HG03558 (cell line): ENCODE measurements around the gene ANTXR1.

Source experiments
- ATAC-seq: cut with Tn5 transposase; IDR thresholded peaks from one replicate; pipeline ENCODE4 v1.9.1; 2021; ENCODE audit warnings: moderate number of reproducible peaks; ENCODE audit not compliant: unreplicated experiment; ENCODE audit errors: extremely low read depth

Gene ANTXR1

DNA sequence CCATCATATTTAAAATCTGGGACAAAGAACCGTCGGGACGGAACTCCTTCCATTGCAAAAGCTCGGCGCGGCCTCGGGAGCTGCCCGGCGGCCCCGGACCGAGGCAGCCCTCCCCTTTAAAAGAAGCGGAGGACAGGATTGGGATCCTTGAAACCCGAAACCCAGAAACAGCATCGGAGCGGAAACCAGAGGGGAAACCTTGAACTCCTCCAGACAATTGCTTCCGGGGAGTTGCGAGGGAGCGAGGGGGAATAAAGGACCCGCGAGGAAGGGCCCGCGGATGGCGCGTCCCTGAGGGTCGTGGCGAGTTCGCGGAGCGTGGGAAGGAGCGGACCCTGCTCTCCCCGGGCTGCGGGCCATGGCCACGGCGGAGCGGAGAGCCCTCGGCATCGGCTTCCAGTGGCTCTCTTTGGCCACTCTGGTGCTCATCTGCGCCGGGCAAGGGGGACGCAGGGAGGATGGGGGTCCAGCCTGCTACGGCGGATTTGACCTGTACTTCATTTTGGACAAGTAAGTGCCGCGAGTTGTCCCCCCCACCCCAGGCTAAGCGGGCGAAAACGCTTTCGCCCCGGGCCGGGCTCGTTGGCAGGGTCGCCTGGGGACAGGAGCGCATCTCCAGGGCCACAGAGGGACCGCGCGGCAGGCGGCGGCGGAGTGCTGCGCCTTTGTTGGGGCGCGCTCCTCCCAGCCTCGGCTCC lies at the start of gene ANTXR1:
ANTXR1 (plus strand) TSS at position 38 of the 698 bp plus-strand sequence; CDS start at position 359, 321 bp downstream.
- no peak for ATAC-seq

DNA sequence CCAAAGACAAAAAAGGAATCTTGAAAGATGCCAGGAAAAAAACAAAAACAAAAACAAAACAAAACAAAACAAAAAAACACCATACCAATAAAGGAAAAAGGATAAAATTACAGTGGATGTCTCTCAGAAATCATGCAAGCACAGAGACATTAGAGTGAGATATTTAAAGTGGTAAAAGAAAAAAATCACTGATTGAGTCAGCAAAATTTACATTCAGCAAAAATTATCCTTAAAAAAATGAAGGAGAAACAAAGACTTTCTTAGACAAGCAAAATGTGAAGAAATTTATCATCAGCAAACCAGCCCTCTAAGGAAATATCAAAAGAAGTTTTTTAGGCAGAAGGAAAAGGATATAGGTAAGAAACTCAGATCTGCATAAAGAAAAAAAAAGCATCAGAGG lies 48.7 kb upstream of the ANTXR1 start:
- no peak for ATAC-seq

DNA sequence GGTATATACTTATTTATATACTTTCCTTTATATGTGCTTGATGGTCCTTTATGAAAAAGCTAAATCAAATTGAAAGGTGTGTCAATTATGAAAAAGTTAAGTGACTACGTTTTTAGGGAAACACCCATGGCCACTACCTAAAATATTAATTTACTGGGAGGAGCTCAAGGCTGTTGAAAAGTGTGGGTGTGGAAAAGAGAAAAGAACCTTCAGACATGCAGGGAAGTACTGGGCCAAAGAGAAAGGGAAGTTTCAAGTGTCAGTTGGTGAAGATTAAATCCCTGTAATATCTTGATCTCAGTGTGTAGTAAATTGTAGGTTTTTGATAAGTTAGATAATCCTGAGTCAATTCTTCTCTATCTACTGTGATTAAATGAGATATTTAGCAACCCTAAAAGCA lies 44.8 kb upstream of the ANTXR1 start:
- no peak for ATAC-seq

DNA sequence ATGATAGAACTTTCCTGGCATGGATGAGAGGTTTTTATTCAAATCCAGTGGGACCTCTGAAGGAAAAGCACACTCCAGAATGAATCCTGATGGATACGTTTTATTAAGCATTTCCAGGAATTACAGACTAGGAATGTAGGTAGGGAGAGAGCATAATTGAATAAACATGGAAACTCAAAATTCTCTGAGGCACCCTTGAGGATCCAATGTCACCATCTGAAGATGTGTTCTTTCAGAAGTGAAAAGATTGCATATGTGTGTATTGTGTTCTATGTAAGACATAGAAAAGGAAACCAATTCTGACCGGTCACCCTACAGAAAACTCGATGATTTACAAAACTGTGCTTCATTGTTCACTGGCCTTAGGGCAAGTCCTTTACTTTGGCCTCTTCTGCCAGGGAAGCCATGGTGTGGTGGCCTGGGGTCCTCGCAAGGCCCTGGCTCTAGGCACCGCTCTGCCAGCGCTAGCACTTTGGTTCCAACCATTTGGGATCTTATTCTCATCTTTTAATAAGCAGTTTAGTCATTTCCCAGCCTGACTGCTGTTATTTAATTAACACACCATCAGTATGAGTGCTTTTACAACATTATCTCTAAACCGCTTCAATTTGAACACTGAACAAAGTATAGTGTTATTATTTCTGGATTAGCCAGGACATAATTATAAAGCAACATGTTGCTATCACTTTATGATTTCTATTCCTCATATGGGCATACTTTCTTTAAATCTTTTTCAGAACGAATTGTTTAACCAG lies 43.1 kb upstream of the ANTXR1 start:
- ATAC-seq: no peak

DNA sequence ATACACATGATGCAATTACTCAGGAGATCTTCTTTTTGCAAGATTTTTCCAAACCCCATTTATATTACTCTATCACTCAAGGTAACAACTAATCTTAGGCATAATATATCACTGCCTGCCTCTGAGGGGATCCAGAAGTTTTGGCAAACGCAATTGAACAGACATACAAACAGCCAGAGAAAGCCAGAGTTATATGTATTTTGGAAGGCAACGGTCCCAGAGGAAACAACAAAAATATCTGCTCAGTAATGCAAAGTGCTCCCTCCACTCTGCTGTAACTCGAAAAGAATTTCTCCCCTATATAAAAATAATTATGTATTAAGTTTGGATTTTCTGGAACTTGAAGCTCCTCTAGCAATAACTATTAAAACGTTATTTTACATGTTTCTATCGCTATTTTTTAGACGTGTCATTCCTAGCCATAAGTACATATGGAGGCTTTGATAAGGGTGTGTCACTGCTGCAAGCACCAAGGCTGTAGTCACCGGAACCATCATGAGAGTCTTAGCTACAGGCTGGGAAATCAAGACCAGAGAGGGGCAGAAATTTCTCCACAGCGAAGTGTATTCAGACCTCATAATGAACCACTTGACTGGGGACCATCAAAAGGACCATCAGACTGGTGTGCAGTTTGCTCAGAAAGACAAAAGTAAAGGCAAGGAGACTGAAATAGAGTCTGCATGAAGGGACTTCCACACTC lies 42.3 kb upstream of the ANTXR1 start:
- no peak for ATAC-seq

DNA sequence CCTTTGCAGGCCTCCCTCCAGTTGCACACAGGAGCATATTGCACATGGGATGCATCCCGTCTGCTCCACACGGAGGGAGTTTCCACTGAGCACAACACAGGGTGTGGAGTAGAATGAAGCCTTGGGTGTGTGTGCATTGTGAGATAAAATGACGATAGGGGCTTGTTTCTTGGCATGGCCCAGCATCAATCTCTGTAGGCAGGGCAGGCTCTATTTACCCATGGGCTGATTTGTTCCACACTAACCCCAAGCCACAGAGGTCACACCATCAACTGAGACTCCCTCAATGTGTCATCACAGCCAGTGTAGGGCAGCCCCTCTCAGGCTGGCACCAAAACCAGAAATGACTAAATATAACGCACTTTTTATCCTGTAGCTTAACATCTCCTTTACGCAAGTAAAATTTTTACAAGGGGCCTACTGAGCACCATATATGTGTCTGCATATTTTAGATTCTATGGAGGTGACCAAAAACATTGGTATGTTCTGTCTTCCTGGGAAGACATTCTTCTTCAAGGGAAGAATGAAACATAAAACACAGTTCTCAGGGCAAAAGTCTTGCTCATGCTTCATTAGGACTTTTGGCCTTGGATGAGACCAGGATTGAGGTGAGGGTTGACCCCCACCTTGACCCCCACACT lies 41.3 kb upstream of the ANTXR1 start:
- no peak for ATAC-seq

DNA sequence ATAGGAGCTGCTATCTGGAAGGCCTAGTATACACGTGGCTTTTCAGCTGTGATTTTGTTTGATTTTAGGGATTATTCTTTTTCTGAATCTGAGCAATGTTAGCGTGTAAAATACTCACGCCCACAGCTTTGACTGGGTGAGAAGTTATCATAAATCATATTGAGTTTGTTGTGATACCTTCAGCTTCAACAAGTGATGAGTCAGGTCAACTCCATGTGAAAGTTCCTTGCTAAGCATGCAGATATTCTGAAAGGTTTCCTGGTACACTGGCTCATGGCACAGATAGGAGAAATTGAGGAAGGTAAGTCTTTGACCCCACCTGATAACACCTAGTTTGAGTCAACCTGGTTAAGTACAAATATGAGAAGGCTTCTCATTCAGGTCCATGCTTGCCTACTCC lies 38.7 kb upstream of the ANTXR1 start, which contains the start of gene GKN1:
GKN1 (plus strand) TSS at position 386 of the 400 bp plus-strand sequence. CDS start 42 bp downstream, outside the sequence.
- ATAC-seq: no peak

DNA sequence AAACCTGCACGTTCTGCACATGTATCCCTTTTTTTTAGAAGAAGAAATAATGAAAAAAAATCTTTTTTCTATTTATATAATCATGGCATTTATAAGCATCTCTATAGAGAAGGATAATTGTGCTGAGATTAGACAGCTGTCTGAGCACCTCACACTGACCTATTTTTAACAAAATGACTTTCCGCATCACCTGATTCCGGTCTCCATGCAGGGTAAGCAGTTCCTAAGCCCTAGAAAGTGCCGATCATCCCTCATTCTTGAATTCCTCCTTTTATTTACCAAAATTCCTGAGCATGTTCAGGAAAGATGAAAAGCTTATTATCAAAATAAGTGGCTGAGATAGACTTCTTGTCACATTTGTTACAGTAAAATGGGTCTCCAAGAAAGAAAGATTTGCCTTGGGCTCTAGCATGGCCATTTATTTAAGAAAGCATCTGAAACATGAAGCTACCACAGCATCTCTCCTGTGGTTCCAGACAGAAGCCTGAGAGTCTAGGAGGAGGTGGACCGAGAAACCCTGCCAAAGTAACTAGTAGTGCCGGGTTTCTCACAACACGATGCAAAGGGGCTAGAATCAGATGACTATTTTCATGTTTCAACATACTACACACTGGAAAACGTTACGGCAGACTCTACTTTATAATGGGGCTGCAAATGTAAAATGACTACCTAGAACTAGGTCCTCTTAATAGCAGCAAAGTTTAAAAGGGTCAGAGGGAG lies 37.9 kb upstream of the ANTXR1 start:
- no peak for ATAC-seq

DNA sequence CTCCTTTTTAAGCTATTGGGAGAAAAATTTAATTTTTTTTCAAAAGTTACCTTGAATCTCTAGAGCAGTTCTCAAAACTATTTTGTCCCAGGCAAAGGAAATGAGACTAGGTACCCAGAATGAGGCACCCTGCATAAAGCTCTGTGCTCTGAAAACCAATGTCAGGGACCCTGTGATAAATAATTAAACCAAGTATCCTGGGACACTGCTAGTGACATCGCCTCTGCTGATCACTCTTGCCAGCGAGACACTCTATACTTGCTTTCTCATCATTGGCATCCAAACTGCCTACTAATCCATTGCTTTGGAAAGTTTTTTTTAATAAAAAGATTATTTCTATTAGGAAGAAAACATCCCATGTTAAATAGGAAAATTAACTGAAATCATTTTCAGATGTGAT lies 37.1 kb upstream of the ANTXR1 start:
- no peak for ATAC-seq

DNA sequence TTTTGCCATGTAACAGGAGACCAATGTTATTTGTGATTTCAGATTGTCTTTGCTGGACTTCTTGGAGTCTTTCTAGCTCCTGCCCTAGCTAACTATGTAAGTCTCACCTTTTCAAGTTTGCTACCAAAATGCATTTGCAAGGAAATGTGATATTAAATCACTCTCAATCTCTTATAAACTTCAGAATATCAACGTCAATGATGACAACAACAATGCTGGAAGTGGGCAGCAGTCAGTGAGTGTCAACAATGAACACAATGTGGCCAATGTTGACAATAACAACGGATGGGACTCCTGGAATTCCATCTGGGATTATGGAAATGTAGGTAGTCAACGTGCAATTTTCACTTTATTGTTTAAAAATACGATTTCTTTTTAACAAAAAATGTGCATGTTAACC lies 35.5 kb upstream of the ANTXR1 start:
- ATAC-seq: no peak

DNA sequence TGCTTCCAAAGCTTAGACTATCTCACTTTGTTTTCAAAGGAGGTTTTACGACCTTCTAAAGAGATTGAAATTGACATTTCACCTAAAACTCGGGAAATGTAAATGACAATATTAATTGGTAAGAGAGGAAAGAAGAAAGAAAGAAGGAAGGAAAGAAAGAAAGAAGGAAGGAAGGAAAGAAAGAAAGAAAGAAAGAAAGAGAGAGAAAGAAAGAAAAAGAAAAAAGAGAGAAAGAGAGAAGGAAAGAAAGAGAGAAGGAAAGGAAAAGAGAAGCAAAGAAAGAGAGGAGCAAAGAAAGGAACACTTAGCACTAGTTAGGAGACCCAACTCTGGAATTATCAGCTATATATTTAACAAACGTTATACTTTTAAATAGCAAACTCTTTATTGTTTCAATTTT lies 34.9 kb upstream of the ANTXR1 start:
- no peak for ATAC-seq

DNA sequence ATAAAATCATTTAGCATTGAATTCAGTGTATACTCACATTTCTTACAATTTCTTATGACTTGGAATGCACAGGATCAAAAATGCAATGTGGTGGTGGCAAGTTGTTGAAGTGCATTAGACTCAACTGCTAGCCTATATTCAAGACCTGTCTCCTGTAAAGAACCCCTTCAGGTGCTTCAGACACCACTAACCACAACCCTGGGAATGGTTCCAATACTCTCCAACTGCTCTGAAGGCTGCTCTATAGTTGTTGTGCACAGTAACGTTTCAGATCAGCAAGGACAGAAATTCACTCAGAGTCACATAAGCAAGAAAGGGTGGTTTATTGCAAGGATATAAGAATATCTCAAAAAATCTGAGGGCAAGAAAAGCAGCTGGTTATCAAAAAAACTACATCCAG lies 32.0 kb upstream of the ANTXR1 start:
- ATAC-seq: no peak

DNA sequence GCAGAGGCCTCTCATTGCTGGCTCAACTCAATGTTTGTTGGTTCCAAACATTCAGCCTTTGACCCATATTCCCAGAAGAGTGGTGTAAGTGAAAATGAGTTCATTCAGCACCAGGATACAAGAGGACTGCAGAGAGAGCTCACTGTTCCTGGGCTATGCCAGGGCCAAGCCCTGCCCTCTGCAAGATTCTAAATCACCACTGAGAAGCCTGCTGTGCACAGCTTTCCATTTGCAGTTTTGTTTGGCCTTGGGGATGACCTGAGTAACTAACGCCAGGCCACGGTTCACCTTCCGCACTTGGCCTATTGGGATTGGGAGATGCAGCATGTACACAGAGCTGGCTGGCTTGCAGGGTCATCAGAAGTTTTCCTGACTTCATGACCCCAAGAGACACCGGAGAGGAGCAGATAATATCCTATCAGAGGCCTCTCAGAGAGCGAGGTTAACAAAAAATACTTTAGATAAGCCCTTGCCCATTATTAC lies 25.9 kb upstream of the ANTXR1 start:
- ATAC-seq: no peak

DNA sequence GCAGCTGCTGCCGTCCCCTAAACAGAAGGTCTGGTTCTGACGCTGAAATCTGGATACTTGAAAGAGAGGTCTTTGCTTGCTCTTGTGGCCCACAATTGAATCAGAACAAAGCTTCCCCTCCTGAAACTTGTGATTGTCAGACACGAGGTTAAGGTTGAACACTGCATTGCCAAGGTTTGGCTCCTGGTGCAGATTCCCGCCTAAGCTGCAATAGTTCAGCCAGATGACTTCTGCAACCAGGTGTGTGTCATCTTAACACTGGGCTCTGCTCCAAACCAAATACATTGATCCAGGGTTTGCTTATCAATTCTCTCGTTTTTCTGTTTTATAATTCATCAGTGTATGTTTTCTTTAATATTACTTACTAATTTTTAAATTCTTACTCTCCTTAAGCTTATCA lies 23.9 kb upstream of the ANTXR1 start:
- no peak for ATAC-seq

DNA sequence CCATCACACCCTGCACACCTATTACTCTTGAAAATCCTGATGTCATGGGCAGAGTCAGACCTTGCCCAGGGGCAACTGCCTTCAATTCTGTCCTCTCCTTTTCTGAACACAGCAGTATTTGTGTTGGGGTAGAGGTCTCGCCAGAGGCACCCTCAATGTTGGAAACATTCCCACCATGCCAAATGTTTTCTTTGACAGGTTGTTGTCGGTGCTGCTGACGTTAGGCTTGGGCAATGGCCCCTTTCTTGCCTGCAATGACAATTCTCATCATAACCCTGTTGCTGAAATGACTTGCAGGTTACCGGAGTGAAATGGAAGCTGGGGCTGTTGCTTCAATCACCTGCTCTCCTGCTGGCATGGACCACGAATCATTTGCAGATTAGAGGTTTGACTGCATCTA lies 20.6 kb upstream of the ANTXR1 start:
- no peak for ATAC-seq

DNA sequence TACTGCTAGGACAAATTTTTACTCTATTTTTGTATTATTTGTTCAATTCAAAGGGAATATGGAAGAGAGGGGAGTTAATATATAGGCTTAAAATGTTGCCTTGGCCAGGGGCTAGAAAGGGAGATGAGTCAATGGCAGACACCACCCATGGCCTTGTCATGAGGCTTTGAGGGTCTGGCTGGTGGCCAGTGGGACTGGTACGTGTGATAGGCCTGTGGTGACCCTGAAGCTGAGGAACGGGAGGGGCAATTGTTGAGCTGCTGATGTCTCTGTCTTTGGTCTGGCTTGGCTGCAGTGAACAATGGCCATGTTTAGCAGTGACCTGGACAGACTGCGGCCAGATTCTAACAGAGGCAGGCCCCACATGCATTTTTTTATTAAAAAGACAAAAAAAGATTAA lies 20.0 kb upstream of the ANTXR1 start:
- ATAC-seq: no peak

DNA sequence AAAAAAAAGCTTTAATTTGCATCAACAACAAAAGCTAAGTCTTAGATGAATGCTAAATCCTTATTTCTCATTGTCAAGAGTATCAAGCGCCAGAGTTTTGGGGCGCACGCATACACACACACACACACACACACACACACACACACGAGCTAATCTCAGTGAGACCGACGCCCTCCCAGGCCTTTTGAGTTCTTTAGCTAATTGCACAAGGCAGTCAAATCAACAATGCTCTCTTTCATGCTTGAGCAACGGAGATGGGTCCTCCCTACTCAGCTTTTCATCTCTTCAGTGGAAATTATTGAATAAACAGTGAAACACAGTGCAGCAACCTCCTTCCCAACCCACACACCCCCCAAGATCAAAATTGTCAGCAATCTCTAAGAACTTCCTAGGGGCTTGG lies 19.3 kb upstream of the ANTXR1 start:
- no peak for ATAC-seq

DNA sequence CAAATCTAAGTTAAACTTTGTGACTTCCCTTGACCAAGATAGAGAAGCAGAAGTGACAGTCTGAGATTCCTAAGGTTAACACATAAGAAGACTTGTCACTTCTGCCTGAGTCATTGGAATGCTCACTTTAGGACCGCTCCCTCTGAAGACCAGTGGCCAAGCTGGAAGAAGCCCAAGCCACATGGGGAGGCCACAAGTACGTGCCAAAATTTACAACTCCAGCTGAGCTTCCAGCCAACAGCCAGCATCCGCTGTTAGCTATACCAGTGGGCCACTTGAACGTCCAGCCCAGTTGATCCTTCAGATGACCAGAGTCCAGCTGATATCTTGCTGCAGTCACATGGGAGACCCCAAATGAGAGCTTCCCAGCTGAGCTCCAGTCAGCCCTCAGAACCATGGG lies 18.1 kb upstream of the ANTXR1 start:
- ATAC-seq: no peak

DNA sequence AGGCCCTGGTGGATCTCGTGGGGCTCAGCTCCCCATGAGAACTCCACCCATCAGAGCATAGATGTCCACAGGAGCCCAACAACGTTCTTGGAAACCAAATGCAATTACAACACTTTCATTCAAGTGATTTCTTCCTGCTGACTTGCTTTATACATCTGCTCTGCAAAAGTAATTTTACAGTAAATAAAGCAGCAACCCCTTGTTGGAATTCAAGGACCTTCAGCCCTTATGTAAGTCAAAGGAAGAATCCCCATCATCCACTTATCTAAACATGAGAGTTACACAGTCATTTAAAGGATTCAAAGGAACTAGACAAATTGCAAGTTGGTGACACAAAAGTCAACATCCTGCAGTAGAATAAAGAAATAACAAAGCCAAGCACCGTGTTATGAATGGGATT lies 17.1 kb upstream of the ANTXR1 start:
- no peak for ATAC-seq

DNA sequence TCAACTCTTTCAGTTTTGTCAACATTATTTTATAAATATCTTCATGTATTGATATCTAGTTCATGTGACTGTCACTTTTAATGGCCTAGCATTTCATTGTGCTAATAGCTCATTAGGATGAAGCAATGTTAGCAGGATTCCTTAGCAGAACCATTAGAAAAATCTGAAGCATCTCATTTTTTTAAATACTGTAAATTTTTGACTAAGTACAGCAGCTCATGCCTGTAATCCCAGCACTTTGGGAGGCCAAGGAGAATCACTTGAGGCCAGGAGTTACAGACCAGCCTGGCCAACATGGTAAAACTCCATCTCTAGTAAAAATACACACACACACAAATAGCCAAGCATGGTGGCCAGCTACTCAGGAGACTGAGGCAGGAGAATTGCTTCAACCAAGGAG lies 15.6 kb upstream of the ANTXR1 start:
- no peak for ATAC-seq
